HepG2 (cell line): ENCODE results near the gene CAVIN2. TPM values are rescaled to one million over a fixed set of nuclear protein-coding genes. Genes with fewer than 3 reads are reported as not detected.

Experiments
- CSRNP2 ChIP-seq: sonication (generic); formaldehyde crosslinking; conservative IDR thresholded peaks from 2 replicates; pipeline ENCODE4 v1.8.0; 2022; ENCODE audit warnings: low read depth, missing genetic modification reagents
- ESRRA ChIP-seq: sonication (generic); formaldehyde crosslinking; IDR thresholded peaks from 2 replicates; pipeline ENCODE4 v1.5.1; 2020; ENCODE audit warnings: mild to moderate bottlenecking, low read depth, missing genetic modification reagents
- GTF2F1 ChIP-seq: fragments of 150-350 bp; IDR thresholded peaks from 2 replicates; pipeline ENCODE4 v1.6.1; 2014; ENCODE audit warnings: low read length
- HOMEZ ChIP-seq: IDR thresholded peaks from 2 replicates; pipeline ENCODE4 v1.6.1; 2016; ENCODE audit warnings: low read depth
- NFAT5 ChIP-seq: sonication (generic); formaldehyde crosslinking; IDR thresholded peaks from 2 replicates; pipeline ENCODE4 v1.4.0; 2020; ENCODE audit warnings: missing genetic modification reagents
- SP5 ChIP-seq: IDR thresholded peaks from 2 replicates; pipeline ENCODE4 v1.6.1; 2016; ENCODE audit warnings: low read depth, borderline replicate concordance
- TP53 ChIP-seq: sonication (generic); formaldehyde crosslinking; conservative IDR thresholded peaks from 2 replicates; pipeline ENCODE4 v1.4.0; 2020; ENCODE audit warnings: missing genetic modification reagents
- ZBTB1 ChIP-seq: sonication (generic); formaldehyde crosslinking; IDR thresholded peaks from 2 replicates; pipeline ENCODE4 v1.4.0; 2020; ENCODE audit warnings: missing genetic modification reagents, borderline replicate concordance
- ZNF318 ChIP-seq: sonication (generic); formaldehyde crosslinking; IDR thresholded peaks from 2 replicates; pipeline ENCODE4 v1.4.0; 2020; ENCODE audit warnings: mild to moderate bottlenecking, missing genetic modification reagents
- ZNF883 ChIP-seq: sonication (generic); formaldehyde crosslinking; IDR thresholded peaks from 2 replicates; pipeline ENCODE4 v1.5.1; 2020; ENCODE audit warnings: mild to moderate bottlenecking, missing genetic modification reagents; ENCODE audit errors: not compliant biosample characterization
- polyA plus RNA-seq, 8 experiments: library from polyadenylated mRNA; depleted of rRNA in 3 of 8; stranded (reverse) in 7 of 8; unstranded in 1 of 8; fragments of >200 nt; fragmentation: Illumina TruSeq in 4 of 8; extraction: Trizol in 4 of 8; gene quantifications; 2 replicates each; pipeline versions ENCODE4 v1.2.1 to v1.2.3, GENCODE V29; 2011 to 2016; ENCODE audit warnings: low read depth in 4 of 8, missing spikeins in 1 of 8, mixed read lengths in 1 of 8; ENCODE audit not compliant: insufficient read depth in 1 of 8
- total RNA-seq, 5 experiments: library from RNA; depleted of rRNA; stranded (reverse); fragments of >200 nt; fragmentation: Illumina TruSeq; extraction: Trizol; gene quantifications; 2 replicates each; pipeline ENCODE4 v1.2.3, GENCODE V29; 2016; ENCODE audit warnings: low read depth in 1 of 5

CAVIN2 gene
- total and polyA plus RNA-seq, 2 of the 13 experiments (the other 11 are each of a cell fraction or from before 2014, with no cell fraction given): 7.6 to 38.8 TPM

GRCh38 chr2:191866675-191867506, 20.0 kb upstream of the CAVIN2 start (continued):
- TF ChIP-seq NFAT5 (CRISPR knock-in tag) (no peak), TP53 (CRISPR knock-in tag) (peak; percentile 75; the same call in 1 of the 2 replicates), ZNF883 (CRISPR knock-in tag) (no peak), CSRNP2 (CRISPR knock-in tag) (no peak), GTF2F1 (0 out of 2 replicates have a peak, but pooled peaks have one; percentile 61), ZBTB1 (CRISPR knock-in tag) (no peak), ZNF318 (CRISPR knock-in tag) (peak; percentile 83; the same call in 1 of the 2 replicates), ESRRA (CRISPR knock-in tag) (peak; percentile 98), HOMEZ (CRISPR knock-in tag) (peak; percentile 86), SP5 (CRISPR knock-in tag) (peak; percentile 99)
